Heart left ventricle (tissue), 16 donors: ENCODE measurements around the gene PANK4. TPM values are rescaled to one million over a fixed set of nuclear protein-coding genes. Genes with fewer than 3 reads are reported as not detected.

ENCODE experiments used
- ATAC-seq, 4 donors: fragments of 200-7000 bp; cut with Tn5 transposase; one replicate each; pipeline ENCODE4 v1.9.1; 2020 to 2022; ENCODE audit warnings: moderate library complexity in 4 of 4, mild to moderate bottlenecking in 3 of 4, moderate number of reproducible peaks in 1 of 4
- DNase-seq, 5 donors: peaks; one replicate each; pipeline ENCODE4 v3.0.0-alpha.2; 2020
- H3K27ac ChIP-seq, 12 donors: fragments of 200-600 bp; sonication (generic) in 4 of 12; one replicate each; pipeline versions ENCODE4 v1.5.0 to v1.8.0; 2016 to 2022; ENCODE audit warnings: mild to moderate bottlenecking in 2 of 12
- H3K27me3 ChIP-seq, 9 donors: fragments of 200-600 bp; sonication (generic) in 2 of 9; one replicate each; pipeline versions ENCODE4 v1.5.1 to v1.8.0; 2016 to 2022; ENCODE audit warnings: mild to moderate bottlenecking in 3 of 9
- H3K36me3 ChIP-seq, 9 donors: fragments of 200-600 bp; sonication (generic) in 2 of 9; one replicate each; pipeline versions ENCODE4 v1.5.0 to v1.8.0; 2018 to 2022; ENCODE audit warnings: mild to moderate bottlenecking in 2 of 9
- H3K4me1 ChIP-seq, 12 donors: fragments of 200-600 bp; sonication (generic) in 4 of 12; one replicate each; pipeline versions ENCODE4 v1.5.0 to v1.8.0; 2016 to 2022; ENCODE audit warnings: mild to moderate bottlenecking in 3 of 12
- H3K4me3 ChIP-seq, 12 donors: fragments of 200-600 bp; sonication (generic) in 4 of 12; one replicate each; pipeline versions ENCODE4 v1.5.0 to v1.8.0; 2017 to 2022; ENCODE audit warnings: mild to moderate bottlenecking in 9 of 12, moderate library complexity in 4 of 12
- H3K9me3 ChIP-seq, 12 donors: fragments of 200-600 bp; sonication (generic) in 4 of 12; one replicate each; pipeline versions ENCODE4 v1.5.0 to v1.8.0; 2016 to 2022; ENCODE audit warnings: mild to moderate bottlenecking in 1 of 12
- CTCF ChIP-seq, 12 donors: fragments of 200-600 bp; sonication (generic) in 4 of 12; IDR thresholded peaks; one replicate each; pipeline versions ENCODE4 v1.5.0 to v1.8.0; 2018 to 2022; ENCODE audit warnings: antibody characterized with exemption in 12 of 12, mild to moderate bottlenecking in 5 of 12
- POLR2A ChIP-seq, 2 donors: fragments of 450-650 bp; IDR thresholded peaks; one replicate each; pipeline ENCODE4 v1.6.1; 2017; ENCODE audit warnings: antibody characterized with exemption in 2 of 2, mild to moderate bottlenecking in 2 of 2, moderate library complexity in 2 of 2
- WGBS, 4 donors: extraction: QIAGEN DNeasy Blood & Tissue Kit in 2 of 4; methylation state at CpG; one replicate each; pipeline versions ENCODE4 v1.1.5 to v1.1.7; 2013 to 2018; 5-methylcytosine and 5-hydroxymethylcytosine counted together
- intact Hi-C, 10 donors: fragments of 100-400 bp; cut with DNase I; formaldehyde crosslinking; loops; one replicate each; pipeline versions ENCODE4 v1.11.1 to v1.14.2; 2022
- polyA plus RNA-seq, 2 donors: library from polyadenylated mRNA; stranded (reverse); fragments of 200-250 nt; gene quantifications; one replicate each; pipeline ENCODE4 v1.2.3, GENCODE V29; 2013
- total RNA-seq, 9 donors: library from RNA; depleted of rRNA in 2 of 9; stranded (reverse); fragments of >200 nt in 2 of 9; fragmentation: NEBNext Ultra II Directional in 3 of 9; extraction: Animal tissue kit (Norgen Biotek cat#: 25700) in 3 of 9; gene quantifications; one replicate each; pipeline versions ENCODE4 v1.1.0 to v1.2.4, GENCODE V29; 2016 to 2023
- donor health status: ischemic (EF 13 %, LVEDD 7.1; RV severe dilation, severe dysfunction).
- donor health status: healthy with polysubstance abuse.
- donor health status: DM: no; HTN: yes; CAD: no.
- donor health status: DM: no; HTN: no; CAD: no.
- donor health status: ischemic (EF 25% LVEDD 6.9; RV normal size, moderate dysfunction).
- donor health status: ischemic (EF 25% LVEDD 5.7; RV mildly dilated, moderate dysfunction).
- donor health status: healthy.
- donor health status: DM: yes; HTN: yes; CAD: no.
- donor health status: ischemic (EF 35%, LVEDD 5.7; RV mildly dilated, moderate dysfunction).
- donor health status: nonischemic (EF 11% LVEDD 7.7; RV severe dilation, severe dysfunction).
- donor health status: DM: yes; HTN: yes; CAD: no.
- donor health status: PGD.
- donor health status: ischemic (EF 29% LVEDD 5.4; RV normal size, mild dysfunction).
- donor health status: nonischemic (EF 23%, LVEDD 6.1; RV moderate dilation, normal function).

The PANK4 gene
- total and polyA plus RNA-seq, 11 donors: 27.2 to 43.0 (median 34.4) TPM

- Histone ChIP-seq H3K9me3 (no peaks in the 10 kb centered on the region), H3K27me3 (peaks cover 0 to 31% (median 0%) of the 10 kb centered on the region in 9 donors), H3K4me3 (no peak overlapping the region), H3K36me3 (no peaks in the 10 kb centered on the region), H3K4me1 (peaks cover 0 to 10% (median 0%) of the 10 kb centered on the region in 12 donors), H3K27ac (no peak overlapping the region)
- TF ChIP-seq CTCF (IDR thresholded peaks at IDR 0.05) (no peak), POLR2A (IDR thresholded peaks at IDR 0.05) (no peak)
- intact Hi-C loops: no loop called here
- ATAC-seq (no peak), DNase-seq (no peak)
- WGBS, 4 donors: 62 to 67% (median 64%) methylated on average over 30 to 35 of the region's 35 CpGs
Measured at GRCh38 chr1:2477791-2478499, 48.5 kb downstream of the PANK4 start.

- intact Hi-C loops: no loop called here
- H3K27ac ChIP-seq: no peak overlapping the region
- no peaks in the 10 kb centered on the region for H3K36me3 ChIP-seq
- peaks cover 0 to 37% (median 0%) of the 10 kb centered on the region in 9 donors for H3K27me3 ChIP-seq
- ATAC-seq: no peak
- WGBS, 4 donors: 66 to 70% (median 68%) methylated on average over 10 to 12 of the region's 12 CpGs
- no peak for TF ChIP-seq POLR2A (IDR thresholded peaks at IDR 0.05)
- TF ChIP-seq CTCF (IDR thresholded peaks at IDR 0.05): no peak
- peaks cover 0 to 10% (median 0%) of the 10 kb centered on the region in 12 donors for H3K4me1 ChIP-seq
- DNase-seq: no peak
- H3K9me3 ChIP-seq: no peaks in the 10 kb centered on the region
- H3K4me3 ChIP-seq: no peak overlapping the region
Measured at GRCh38 chr1:2477309-2477708, 49.1 kb downstream of the PANK4 start.

GRCh38 chr1:2476061-2476999 is 50.1 kb downstream of the PANK4 start, which contains the start of gene PLCH2:
PLCH2 (plus strand) TSS chr1:2476289; CDS start chr1:2476589, 300 bp downstream.
- no peak for TF ChIP-seq CTCF (IDR thresholded peaks at IDR 0.05)
- no peak for TF ChIP-seq POLR2A (IDR thresholded peaks at IDR 0.05)
- no peak for DNase-seq
- ATAC-seq: no peak
- Histone ChIP-seq H3K27me3 (peaks cover 0 to 45% (median 0%) of the 10 kb centered on the region in 9 donors), H3K4me3 (no peak within 1 kb of the TSS), H3K36me3 (no peaks in the 10 kb centered on the region), H3K9me3 (no peaks in the 10 kb centered on the region), H3K27ac (no peak within 1 kb of the TSS), H3K4me1 (peaks cover 0 to 10% (median 0%) of the 10 kb centered on the region in 12 donors)
- 79 to 84% (median 79%) methylated on average over 4 to 34 of the region's 34 CpGs for WGBS, 4 donors
- intact Hi-C loops: no loop called here

GRCh38 chr1:2475571-2475970 is 50.8 kb downstream of the PANK4 start:
- WGBS, 4 donors: 81 to 90% (median 88%) methylated on average over 4 to 12 of the region's 12 CpGs
- no peak for DNase-seq
- H3K27ac ChIP-seq: no peak overlapping the region
- peaks cover 0 to 10% (median 0%) of the 10 kb centered on the region in 12 donors for H3K4me1 ChIP-seq
- TF ChIP-seq CTCF (IDR thresholded peaks at IDR 0.05): no peak
- no peak for TF ChIP-seq POLR2A (IDR thresholded peaks at IDR 0.05)
- H3K36me3 ChIP-seq: no peaks in the 10 kb centered on the region
- H3K27me3 ChIP-seq: peaks cover 0 to 48% (median 0%) of the 10 kb centered on the region in 9 donors
- no peaks in the 10 kb centered on the region for H3K9me3 ChIP-seq
- no peak overlapping the region for H3K4me3 ChIP-seq
- intact Hi-C loops: no loop called here
- no peak for ATAC-seq
